Memory B cell (primary cell): ENCODE data around the gene LY6G6F.

Experiments
- ATAC-seq: fragments of 150-1000 bp; cut with Tn5 transposase; 2 replicates; pipeline ENCODE4 v1.10.0; 2021; ENCODE audit warnings: low read depth, mild to moderate bottlenecking, moderate library complexity
- DNase-seq, 2 donors: peaks; one replicate each; pipeline ENCODE4 v3.0.0; 2022; ENCODE audit warnings: low spot score in 2 of 2
- H3K27ac Mint-ChIP-seq: one replicate; pipeline ENCODE4 v1.8.0; 2022; ENCODE audit warnings: mild to moderate bottlenecking, moderate library complexity, mixed read lengths
- H3K27me3 Mint-ChIP-seq: one replicate; pipeline ENCODE4 v1.8.0; 2022; ENCODE audit warnings: mixed read lengths
- H3K36me3 Mint-ChIP-seq: one replicate; pipeline ENCODE4 v1.8.0; 2022; ENCODE audit warnings: mild to moderate bottlenecking, mixed read lengths
- H3K4me1 Mint-ChIP-seq: one replicate; pipeline ENCODE4 v1.8.0; 2022; ENCODE audit warnings: mixed read lengths
- H3K4me3 Mint-ChIP-seq: one replicate; pipeline ENCODE4 v1.8.0; 2022; ENCODE audit warnings: mild to moderate bottlenecking, moderate library complexity, mixed read lengths
- H3K9me3 Mint-ChIP-seq: one replicate; pipeline ENCODE4 v1.8.0; 2022; ENCODE audit warnings: mixed read lengths

The LY6G6F gene, protein sequence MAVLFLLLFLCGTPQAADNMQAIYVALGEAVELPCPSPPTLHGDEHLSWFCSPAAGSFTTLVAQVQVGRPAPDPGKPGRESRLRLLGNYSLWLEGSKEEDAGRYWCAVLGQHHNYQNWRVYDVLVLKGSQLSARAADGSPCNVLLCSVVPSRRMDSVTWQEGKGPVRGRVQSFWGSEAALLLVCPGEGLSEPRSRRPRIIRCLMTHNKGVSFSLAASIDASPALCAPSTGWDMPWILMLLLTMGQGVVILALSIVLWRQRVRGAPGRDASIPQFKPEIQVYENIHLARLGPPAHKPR

DNA sequence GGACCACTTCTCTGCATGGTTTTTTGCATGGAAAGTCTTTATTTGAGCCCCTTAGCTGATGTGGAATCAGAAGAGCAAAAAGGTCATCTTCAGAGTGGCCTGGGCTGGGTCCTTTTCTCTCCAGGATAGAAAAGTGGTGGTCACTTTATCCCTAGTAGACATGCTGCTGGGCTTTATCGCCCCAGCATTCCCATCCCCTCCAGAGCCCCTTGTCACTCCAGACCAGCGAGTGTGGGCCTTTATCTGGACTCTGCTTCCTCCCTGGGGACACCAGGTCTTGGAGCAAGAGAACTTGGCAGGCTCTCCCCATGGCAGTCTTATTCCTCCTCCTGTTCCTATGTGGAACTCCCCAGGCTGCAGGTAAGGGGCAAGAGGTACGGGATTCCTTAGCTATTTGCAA is at the start of gene LY6G6F:
TSS of gene LY6G6F (plus strand) at position 268 of the 400 bp plus-strand sequence. CDS start at position 309, 41 bp downstream.
- no peak within 1 kb of the TSS for H3K27ac Mint-ChIP-seq

DNA sequence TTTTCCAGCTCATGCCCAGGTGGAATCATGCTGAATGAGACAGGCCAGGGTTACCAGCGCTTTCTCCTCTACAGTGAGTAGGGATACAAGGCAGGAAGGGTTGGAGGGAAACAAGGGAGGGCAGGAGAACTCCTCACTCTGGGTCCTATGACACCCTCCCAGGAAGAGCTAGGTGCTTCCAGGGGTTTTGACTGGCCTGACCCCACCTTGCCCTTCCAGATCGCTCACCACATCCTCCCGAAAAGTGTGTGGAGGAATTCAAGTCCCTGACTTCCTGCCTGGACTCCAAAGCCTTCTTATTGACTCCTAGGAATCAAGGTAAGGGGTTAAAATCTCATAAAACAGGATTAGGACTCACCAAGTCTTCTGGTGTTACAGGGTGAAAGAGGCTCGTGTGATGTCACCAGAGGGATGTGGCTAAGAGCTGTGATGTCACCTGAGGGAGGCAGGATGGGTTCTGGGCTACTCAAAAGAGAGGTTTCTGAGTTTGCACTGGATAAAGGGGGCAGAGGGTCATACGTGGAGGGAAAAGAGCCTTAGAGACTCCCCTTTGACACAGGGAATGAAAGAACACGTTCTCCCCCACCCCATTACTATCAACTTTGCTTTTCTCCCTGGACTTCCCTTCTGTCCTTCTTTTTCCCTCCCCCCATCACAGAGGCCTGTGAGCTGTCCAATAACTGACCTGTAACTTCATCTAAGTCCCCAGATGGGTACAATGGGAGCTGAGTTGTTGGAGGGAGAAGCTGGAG is 49.1 kb upstream of the LY6G6F start:
- Mint-ChIP-seq H3K4me3 (no peak overlapping the region), H3K27me3 (no peaks in the 10 kb centered on the region), H3K27ac (no peak overlapping the region), H3K9me3 (no peaks in the 10 kb centered on the region), H3K4me1 (peaks cover 54% of the 10 kb centered on the region), H3K36me3 (peaks cover 17% of the 10 kb centered on the region)
- no peak for ATAC-seq
- DNase-seq: no peak

More for the DNA sequence above, at the start of gene LY6G6F:
- Mint-ChIP-seq H3K9me3 (no peaks in the 10 kb centered on the region), H3K27me3 (no peaks in the 10 kb centered on the region), H3K4me3 (no peak within 1 kb of the TSS), H3K36me3 (no peaks in the 10 kb centered on the region), H3K4me1 (peaks cover 19% of the 10 kb centered on the region)
- ATAC-seq: no peak
- DNase-seq: no peak

DNA sequence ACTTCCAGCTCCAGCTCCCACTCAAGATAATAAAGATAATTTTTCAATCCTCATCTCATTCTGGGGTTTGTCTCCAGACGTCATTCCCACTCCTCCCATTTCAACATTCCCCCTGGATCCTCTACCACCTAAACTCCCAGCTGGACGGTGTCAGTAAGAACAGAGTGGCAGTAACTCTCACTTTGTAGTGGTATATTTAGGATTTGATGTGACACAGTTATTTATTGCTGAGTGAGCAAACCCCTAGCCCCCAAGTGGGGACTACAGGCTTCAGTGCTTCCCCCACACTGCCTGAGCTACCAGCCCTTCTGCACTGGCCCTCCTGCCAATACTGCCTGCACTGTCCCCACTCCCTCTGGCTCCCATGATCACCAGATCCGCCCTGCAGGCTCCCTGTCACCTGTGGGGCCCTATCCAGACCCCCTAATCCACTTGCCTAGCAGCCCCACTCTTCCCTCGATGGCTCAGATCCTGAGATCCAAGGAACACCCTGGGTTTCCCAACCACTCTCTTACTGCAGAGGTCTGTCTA is 48.4 kb upstream of the LY6G6F start:
- Mint-ChIP-seq H3K4me1 (peaks cover 53% of the 10 kb centered on the region), H3K36me3 (peaks cover 18% of the 10 kb centered on the region), H3K4me3 (peak overlapping the region; percentile 4), H3K9me3 (no peaks in the 10 kb centered on the region), H3K27me3 (no peaks in the 10 kb centered on the region), H3K27ac (no peak overlapping the region)
- ATAC-seq (no peak), DNase-seq (no peak)

DNA sequence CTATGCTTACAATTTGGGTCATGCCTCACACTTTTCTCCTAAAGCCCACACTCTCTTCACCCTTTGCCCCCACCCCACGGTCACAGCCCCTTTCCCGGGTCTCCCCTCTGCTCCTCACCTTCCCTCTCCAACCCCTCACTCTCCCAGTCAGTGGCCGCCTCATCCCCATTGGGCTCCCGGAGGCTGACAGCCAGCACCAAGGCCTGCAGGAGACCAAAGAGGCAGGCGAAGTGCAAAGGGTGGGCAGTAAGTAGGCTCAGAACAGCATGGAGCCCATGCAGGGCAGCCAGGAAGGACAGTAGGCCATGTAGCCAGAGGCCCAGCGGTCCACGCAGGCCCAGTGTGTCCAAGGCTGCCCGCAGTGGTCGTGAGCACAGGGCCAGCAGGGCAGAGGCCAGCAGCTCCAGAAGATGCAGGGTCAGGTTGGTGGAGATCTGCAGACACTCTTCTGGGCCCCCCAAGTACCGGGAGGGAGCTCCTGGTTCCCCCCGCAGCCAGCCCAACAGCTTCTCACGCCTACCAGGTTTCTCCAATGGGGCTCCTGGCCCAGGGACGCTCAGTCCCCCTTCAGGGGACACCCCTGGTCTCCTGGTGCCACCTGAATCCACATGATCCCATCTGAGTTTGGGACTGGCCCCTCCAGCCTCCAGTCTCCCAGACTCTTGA is 47.5 kb upstream of the LY6G6F start:
- Mint-ChIP-seq H3K4me3 (peak overlapping the region; percentile 94), H3K9me3 (no peaks in the 10 kb centered on the region), H3K36me3 (peaks cover 20% of the 10 kb centered on the region), H3K27me3 (no peaks in the 10 kb centered on the region), H3K27ac (peak overlapping the region; percentile 87), H3K4me1 (peaks cover 62% of the 10 kb centered on the region)
- ATAC-seq: no peak
- DNase-seq: no peak

DNA sequence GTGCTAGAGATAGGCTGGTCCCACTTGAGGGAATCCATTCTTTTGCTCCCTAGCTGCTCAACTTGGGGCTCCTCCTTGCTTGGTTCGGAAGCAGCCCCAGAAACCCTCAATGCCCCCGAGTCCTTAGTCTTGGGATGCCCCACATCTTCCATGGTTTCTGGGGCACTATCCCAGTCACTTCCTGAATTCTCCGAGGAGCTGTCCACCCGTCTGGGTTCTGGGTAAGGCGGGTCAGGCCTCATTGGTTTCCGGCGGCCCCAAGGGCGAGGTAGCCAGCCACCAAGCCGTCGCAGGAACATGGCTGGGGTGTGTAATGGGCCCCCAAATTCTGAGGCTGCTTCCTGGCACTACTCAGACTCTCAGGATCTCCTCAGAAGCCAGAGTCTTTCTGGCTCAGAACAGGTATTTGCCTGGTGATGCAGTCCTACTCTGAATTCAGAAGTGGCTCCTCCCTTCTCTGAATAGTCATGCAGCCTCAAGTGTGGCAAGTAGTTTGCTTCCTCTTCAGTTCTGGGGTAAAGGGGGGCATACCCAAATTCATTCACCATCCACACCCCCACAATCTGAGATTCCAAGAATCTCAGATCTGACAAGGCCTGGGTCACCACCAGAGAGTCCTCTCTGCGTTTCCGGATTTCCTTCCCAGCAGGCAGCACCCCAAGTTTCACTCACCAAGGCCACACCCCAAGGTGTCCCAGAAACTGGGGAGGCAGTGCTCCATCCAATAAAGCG is 46.9 kb upstream of the LY6G6F start:
- Mint-ChIP-seq H3K4me3 (peak overlapping the region; percentile 94), H3K9me3 (no peaks in the 10 kb centered on the region), H3K36me3 (peaks cover 23% of the 10 kb centered on the region), H3K27ac (peak overlapping the region; percentile 87), H3K27me3 (no peaks in the 10 kb centered on the region), H3K4me1 (peaks cover 69% of the 10 kb centered on the region)
- ATAC-seq (peak; percentile 62), DNase-seq (no peak)

DNA sequence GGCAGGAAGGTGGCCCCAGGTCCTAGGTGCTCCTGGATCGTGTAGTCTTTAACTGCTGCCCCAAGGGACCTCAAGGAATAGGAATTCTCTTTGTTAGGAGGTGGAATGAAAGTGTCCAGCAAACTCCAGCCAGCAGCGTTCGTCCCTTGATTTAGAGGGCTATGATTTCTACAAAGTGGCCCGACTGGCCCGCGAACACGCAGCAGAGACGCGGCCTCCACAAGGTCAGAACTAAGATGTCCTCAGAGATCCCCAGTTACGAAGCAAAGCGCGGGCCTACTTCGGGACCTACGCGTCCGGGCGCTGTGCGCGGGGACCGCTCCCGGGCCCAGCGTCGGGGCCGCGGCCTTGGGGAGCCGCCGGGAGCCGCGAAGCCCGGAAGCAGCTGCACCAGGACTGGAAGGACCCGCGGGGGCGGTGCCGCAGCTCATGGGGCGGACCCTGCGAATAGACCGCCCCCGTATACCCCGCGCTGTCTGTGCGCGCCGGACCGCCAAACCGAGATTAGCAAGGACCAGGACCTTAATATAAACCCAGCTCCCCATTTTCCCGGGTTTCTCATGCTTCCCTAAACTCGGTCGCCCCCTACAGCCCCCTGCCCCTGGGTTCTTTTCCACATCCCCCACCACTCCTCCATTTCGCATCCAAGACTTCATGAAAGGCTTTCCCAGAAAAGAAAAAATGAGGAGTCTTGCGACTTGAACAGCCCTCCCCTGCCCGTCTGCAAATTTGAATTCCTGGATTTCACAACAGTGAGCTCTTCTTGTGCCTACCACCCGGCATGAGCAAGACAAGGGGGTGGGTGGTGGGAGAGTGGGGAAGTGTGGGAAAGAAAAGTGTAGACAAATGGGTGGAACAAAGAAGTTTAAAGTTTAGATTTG is 46.0 kb upstream of the LY6G6F start, which contains the start of gene C6orf47:
TSS of gene C6orf47 (minus strand) at position 398 of the 881 bp plus-strand sequence. CDS start 831 bp downstream, outside the sequence.
- Mint-ChIP-seq H3K4me3 (peak within 1 kb of the TSS; percentile 94), H3K36me3 (peaks cover 21% of the 10 kb centered on the region)

DNA sequence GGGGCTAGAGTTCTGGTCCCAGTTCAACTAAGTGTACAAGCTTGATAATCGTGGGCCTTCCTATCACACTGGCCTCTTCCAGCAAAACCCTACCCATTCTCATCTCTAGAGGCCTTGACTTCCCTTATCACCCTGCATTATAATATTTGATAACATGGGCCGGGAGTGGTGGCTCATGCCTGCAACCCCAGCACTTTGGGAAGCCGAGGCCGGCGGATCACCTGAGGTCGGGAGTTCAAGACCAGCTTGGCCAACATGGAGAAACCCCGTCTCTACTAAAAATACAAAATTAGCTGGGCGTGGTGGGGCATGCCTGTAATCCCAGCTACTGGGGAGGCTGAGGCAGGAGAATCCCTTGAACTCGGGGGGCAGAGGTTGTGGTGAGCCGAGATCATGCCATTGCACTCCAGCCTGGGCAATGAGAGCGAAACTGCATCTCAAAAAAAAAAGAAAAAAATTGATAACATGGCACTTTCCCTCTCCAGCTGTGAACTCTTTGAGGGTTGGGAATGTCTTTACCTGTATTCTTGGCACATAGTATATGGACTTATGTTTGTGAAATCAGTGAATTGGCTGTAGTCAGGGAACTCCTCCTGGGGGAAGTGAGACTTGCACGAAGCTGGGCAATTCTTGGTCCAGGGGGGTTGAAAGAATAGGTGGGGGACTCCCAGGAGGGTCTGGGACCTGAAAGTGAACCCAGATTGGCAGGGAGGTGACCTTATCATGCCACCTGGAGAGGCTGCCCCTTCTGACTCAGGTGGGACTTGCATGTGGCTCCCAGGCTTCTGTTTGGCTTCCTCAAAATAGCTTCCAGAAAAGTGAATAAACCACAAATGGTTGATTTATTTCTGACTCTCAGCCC is 45.2 kb upstream of the LY6G6F start:
- Mint-ChIP-seq H3K9me3 (no peaks in the 10 kb centered on the region), H3K4me1 (peaks cover 66% of the 10 kb centered on the region), H3K4me3 (peak overlapping the region; percentile 94), H3K27ac (peak overlapping the region; percentile 87), H3K36me3 (peaks cover 17% of the 10 kb centered on the region), H3K27me3 (no peaks in the 10 kb centered on the region)
- no peak for ATAC-seq
- DNase-seq: no peak

More for the DNA sequence above, 46.0 kb upstream of the LY6G6F start, which contains the start of gene C6orf47:
- ATAC-seq (peak; percentile 59), DNase-seq (peak; percentile 43 to 69)
- Mint-ChIP-seq H3K4me1 (peaks cover 69% of the 10 kb centered on the region), H3K27ac (peak within 1 kb of the TSS; percentile 87), H3K9me3 (no peaks in the 10 kb centered on the region), H3K27me3 (no peaks in the 10 kb centered on the region)

DNA sequence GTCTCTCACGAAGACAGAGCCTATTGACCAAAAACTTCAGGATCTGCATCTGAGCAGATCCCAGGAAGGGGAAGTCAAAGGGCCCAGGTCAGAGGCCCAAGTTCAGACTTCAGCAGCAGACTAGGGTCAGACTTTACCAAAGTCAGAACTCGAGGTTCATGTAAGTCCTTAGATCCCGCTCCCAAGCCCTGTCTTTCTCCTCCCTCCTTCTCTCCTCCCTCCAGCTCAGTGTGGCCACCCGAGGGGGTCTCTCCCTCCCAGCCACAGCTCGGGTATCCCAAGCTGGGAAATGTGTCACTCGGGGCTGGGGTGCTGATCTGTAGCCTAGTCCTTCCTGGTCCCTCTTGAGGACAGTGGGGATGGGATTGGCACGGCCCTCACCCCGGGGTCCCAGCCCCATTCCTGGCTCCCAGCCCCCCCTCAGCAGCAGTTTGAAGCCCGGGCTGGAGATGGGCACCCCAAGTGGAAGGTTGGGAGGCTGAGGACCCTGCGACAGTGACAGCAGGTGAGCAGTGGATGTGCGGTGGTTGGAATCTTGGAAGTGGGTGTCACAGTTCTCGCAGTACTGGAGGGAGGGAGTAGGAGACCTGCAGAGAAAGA is 44.4 kb upstream of the LY6G6F start:
- Mint-ChIP-seq H3K27me3 (no peaks in the 10 kb centered on the region), H3K27ac (no peak overlapping the region), H3K4me3 (peak overlapping the region; percentile 52), H3K4me1 (peaks cover 67% of the 10 kb centered on the region), H3K36me3 (peaks cover 14% of the 10 kb centered on the region), H3K9me3 (no peaks in the 10 kb centered on the region)
- ATAC-seq (no peak), DNase-seq (no peak)

DNA sequence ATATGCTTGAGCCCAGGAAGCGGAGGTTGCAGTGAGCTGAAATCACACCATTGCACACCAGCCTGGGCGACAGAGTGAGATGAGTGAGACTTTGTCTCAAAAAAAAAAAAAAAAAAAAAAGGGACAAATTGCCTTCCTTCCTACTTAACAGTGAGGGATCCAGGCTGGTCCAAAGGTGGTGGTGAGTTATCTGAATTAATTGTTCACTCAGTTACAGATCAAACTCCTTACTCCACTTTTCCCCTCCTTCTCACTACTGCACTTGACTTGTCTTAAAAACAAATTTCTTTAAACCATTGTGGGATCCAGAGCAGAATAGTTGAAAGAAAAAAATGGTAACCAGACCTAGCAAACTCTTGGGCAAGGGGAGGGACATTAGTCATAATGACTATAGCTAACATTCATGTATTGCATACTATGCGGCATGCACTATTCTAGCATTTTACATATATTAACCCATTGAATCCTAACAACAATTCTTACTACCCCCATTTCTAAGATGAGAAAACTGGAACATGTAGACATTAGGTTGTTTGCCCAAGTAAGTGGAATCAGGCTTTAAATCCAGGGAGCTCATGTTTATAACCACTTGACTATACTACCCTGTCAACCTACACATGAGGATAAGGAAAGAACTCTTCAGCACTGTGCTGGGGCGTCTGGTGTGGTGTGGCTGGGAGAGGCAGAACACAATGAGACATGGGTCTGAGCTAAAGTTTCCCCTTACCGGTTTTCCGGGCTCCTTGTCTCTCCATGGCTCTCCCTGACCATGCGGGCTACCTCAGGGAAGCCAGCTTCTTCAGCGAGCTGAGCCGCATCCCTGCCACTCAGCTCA is 43.3 kb upstream of the LY6G6F start:
- peaks cover 19% of the 10 kb centered on the region for H3K36me3 Mint-ChIP-seq
- peaks cover 63% of the 10 kb centered on the region for H3K4me1 Mint-ChIP-seq
- peak overlapping the region; percentile 95 for H3K4me3 Mint-ChIP-seq
- no peak for DNase-seq
- peak overlapping the region; percentile 97 for H3K27ac Mint-ChIP-seq
- no peak for ATAC-seq
- no peaks in the 10 kb centered on the region for H3K27me3 Mint-ChIP-seq
- H3K9me3 Mint-ChIP-seq: no peaks in the 10 kb centered on the region

DNA sequence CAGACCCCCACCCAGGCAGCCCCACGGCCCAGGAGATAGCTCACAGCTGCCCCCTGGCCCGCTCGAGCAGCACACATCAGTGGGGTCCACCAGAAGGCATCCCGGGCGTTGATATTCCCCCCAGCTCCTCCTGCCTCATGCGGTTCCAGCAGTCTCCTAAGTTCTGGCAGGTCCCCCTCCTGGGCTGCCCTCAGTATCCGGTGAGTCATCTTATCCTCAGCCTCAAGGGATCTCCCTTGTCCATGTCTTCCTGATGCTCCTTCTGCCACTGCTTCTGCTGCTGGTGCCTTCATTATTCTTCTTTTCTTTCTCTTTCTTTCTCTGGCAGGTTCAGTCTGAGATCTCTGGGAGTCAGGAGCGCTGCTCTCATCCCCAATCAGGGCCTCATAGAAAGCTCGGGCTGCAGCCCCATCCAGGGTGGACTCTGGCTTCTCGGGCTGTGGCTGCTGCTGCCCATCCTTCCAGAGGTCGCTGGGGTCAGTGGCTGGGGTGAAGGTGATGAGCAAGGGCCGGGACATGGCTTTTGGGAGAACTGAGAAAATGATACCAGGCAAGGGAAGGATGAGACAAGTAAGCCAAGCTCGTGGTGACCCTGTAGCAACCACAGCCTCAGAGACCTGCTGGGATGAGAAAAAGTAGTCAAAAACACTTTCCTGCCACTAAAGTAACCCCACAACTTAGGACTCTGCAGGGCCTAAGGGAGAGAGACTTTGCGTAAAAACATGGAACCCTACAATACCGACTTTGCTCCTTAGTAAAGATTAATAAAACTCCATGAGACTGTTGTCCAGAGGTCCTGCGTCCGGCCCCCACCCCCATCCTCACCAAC is 42.5 kb upstream of the LY6G6F start:
- H3K9me3 Mint-ChIP-seq: no peaks in the 10 kb centered on the region
- DNase-seq (no peak), ATAC-seq (no peak)
- peak overlapping the region; percentile 97 for H3K27ac Mint-ChIP-seq
- H3K4me3 Mint-ChIP-seq: peak overlapping the region; percentile 95
- peaks cover 21% of the 10 kb centered on the region for H3K36me3 Mint-ChIP-seq
- peaks cover 56% of the 10 kb centered on the region for H3K4me1 Mint-ChIP-seq
- H3K27me3 Mint-ChIP-seq: no peaks in the 10 kb centered on the region
